SK-N-MC (cell line): ENCODE measurements around the gene ITGBL1.

Source experiments
- DNase-seq: peaks from one replicate; pipeline ENCODE4 v3.0.0-alpha.2; 2011; ENCODE audit warnings: low read depth, low spot score
- H3K27ac ChIP-seq: fragments of 200-600 bp; sonication (generic); 2 replicates; pipeline ENCODE4 v1.5.1; 2016; ENCODE audit warnings: mixed run types
- H3K36me3 ChIP-seq: fragments of 200-600 bp; sonication (generic); 2 replicates; pipeline ENCODE4 v1.6.1; 2017; ENCODE audit warnings: antibody characterized with exemption, low read length, mixed read lengths; ENCODE audit not compliant: insufficient read depth
- H3K4me3 ChIP-seq: fragments of 200-600 bp; sonication (generic); 2 replicates; pipeline ENCODE4 v1.5.1; 2016
- H3K9ac ChIP-seq: fragments of 200-600 bp; sonication (generic); 2 replicates; pipeline ENCODE4 v1.8.0; 2017; ENCODE audit warnings: mixed run types, mixed read lengths; ENCODE audit not compliant: insufficient read length
- H3K9me3 ChIP-seq: fragments of 200-600 bp; sonication (generic); 2 replicates; pipeline ENCODE4 v1.6.1; 2017; ENCODE audit warnings: low read depth, mild to moderate bottlenecking, antibody characterized with exemption, low read length, moderate library complexity, mixed read lengths
- EZH2 ChIP-seq: fragments of 200-600 bp; sonication (generic); IDR thresholded peaks from one replicate; pipeline ENCODE4 v1.6.1; 2017; ENCODE audit warnings: antibody characterized with exemption
- FOXP2 ChIP-seq: optimal IDR thresholded peaks from 2 replicates; pipeline ENCODE3; 2011; ENCODE audit warnings: mild to moderate bottlenecking, moderate library complexity; ENCODE audit not compliant: insufficient read depth; ENCODE audit errors: extremely low read length, control extremely low read depth
- POLR2AphosphoS5 ChIP-seq: IDR thresholded peaks from 2 replicates; pipeline ENCODE4 v1.6.1; 2012; ENCODE audit warnings: mild to moderate bottlenecking, low read depth, low read length, borderline replicate concordance

The ITGBL1 gene

GRCh38 chr13:101626925-101627555, 174.6 kb downstream of the ITGBL1 start:
- Histone ChIP-seq H3K9me3 (no peaks in the 10 kb centered on the region), H3K27ac (peak overlapping the region; percentile 62; the same call in 1 of the 2 replicates), H3K9ac (peak overlapping the region; percentile 69), H3K36me3 (no peaks in the 10 kb centered on the region), H3K4me3 (peak overlapping the region; percentile 69)
- DNase-seq = no peak
- TF ChIP-seq FOXP2 = no peak
- TF ChIP-seq POLR2AphosphoS5 = no peak
- no peak for TF ChIP-seq EZH2

- peak overlapping the region; percentile 69 for H3K9ac ChIP-seq
- TF ChIP-seq POLR2AphosphoS5 (no peak), EZH2 (no peak), FOXP2 (no peak)
- H3K27ac ChIP-seq = peak overlapping the region; percentile 55
- H3K4me3 ChIP-seq = peak overlapping the region; percentile 69
- DNase-seq = no peak
- no peaks in the 10 kb centered on the region for H3K9me3 ChIP-seq
- H3K36me3 ChIP-seq = no peaks in the 10 kb centered on the region
Observed at GRCh38 chr13:101627556-101627943, 175.1 kb downstream of the ITGBL1 start.

DNA sequence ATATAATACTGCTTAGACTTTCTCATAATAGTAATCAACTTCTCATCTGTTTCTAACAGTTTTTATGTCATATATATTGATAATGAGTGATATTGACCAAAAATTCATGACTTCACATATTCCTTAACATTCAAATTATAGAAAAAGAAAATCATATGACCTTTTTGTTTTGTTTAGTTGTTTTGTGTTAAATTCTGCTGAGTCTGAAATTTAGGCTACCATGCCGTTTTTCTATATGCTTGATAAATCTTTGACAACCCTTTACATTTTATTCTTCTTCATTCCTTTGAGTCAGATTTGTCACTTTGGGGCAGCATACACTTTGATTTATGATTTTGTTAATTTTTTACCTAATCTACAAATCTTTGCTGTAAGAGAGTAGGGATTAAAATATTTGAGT, 176.4 kb downstream of the ITGBL1 start:
- TF ChIP-seq FOXP2 (no peak), POLR2AphosphoS5 (no peak), EZH2 (no peak)

GRCh38 chr13:101631395-101631794, 178.9 kb downstream of the ITGBL1 start:
- TF ChIP-seq FOXP2 = no peak
- TF ChIP-seq EZH2 = no peak
- no peak for TF ChIP-seq POLR2AphosphoS5
- Histone ChIP-seq H3K4me3 (no peak overlapping the region), H3K27ac (no peak overlapping the region), H3K9ac (no peak overlapping the region), H3K9me3 (no peaks in the 10 kb centered on the region), H3K36me3 (no peaks in the 10 kb centered on the region)
- no peak for DNase-seq

More for the DNA sequence above, 176.4 kb downstream of the ITGBL1 start:
- H3K9ac ChIP-seq = no peak overlapping the region
- no peaks in the 10 kb centered on the region for H3K36me3 ChIP-seq
- H3K4me3 ChIP-seq = no peak overlapping the region
- H3K9me3 ChIP-seq = no peaks in the 10 kb centered on the region
- H3K27ac ChIP-seq = no peak overlapping the region
- DNase-seq = no peak

- DNase-seq = no peak
- Histone ChIP-seq H3K9me3 (no peaks in the 10 kb centered on the region), H3K9ac (no peak overlapping the region), H3K36me3 (no peaks in the 10 kb centered on the region), H3K27ac (no peak overlapping the region), H3K4me3 (no peak overlapping the region)
- no peak for TF ChIP-seq POLR2AphosphoS5
- no peak for TF ChIP-seq EZH2
- TF ChIP-seq FOXP2 = no peak
Observed at GRCh38 chr13:101634142-101634541, 181.7 kb downstream of the ITGBL1 start.

DNA sequence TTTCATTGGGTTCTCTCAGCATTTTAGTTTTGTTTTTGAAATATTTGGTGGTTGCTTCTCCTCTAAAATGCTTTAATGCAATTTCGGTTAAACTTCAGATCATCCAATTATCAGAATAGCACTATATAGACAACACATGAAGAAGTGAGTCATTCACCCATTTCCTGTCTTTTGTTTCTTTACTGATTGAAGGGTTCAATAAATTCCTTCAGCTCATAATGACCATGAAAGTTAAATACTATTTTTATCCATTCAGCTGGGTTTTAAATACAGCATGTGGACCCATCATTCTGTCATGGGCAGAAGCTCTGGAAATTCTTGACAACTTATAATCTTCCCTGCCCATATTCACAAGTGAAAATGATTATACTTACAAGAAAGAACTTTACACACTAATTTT, 187.2 kb downstream of the ITGBL1 start:
- TF ChIP-seq EZH2 (no peak), POLR2AphosphoS5 (no peak), FOXP2 (no peak)
- Histone ChIP-seq H3K9ac (no peak overlapping the region), H3K4me3 (peak overlapping the region; percentile 34), H3K36me3 (no peaks in the 10 kb centered on the region), H3K27ac (peak overlapping the region; percentile 91), H3K9me3 (no peaks in the 10 kb centered on the region)
- peak; percentile 39 for DNase-seq

- Histone ChIP-seq H3K4me3 (peak overlapping the region; percentile 43; the same call in 1 of the 2 replicates), H3K36me3 (no peaks in the 10 kb centered on the region), H3K9me3 (no peaks in the 10 kb centered on the region), H3K27ac (peak overlapping the region; percentile 91), H3K9ac (peak overlapping the region; percentile 43)
- DNase-seq = no peak
- TF ChIP-seq FOXP2 (no peak), EZH2 (no peak), POLR2AphosphoS5 (no peak)
Observed at GRCh38 chr13:101640788-101641400, 188.4 kb downstream of the ITGBL1 start.

DNA sequence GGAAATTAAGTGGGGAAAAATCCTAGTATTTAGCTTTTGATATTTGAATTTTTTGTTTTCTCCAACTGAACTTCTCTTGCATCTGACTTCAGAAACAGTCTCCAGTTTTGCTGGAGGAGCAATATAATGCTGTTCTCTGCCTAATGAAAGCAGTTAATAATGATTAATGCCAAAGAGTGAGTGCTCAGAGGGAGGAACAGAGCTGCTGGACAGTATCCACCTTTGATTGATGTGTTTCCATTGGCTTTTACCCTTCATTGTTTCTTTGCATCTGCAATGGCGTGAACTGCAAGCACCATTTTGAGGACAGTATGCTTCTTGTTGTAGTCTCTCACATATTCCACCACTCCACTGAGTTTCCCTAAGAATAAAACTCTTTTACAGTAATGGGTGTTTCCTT, 193.4 kb downstream of the ITGBL1 start:
- Histone ChIP-seq H3K4me3 (no peak overlapping the region), H3K27ac (no peak overlapping the region), H3K36me3 (no peaks in the 10 kb centered on the region), H3K9me3 (no peaks in the 10 kb centered on the region), H3K9ac (no peak overlapping the region)
- no peak for TF ChIP-seq FOXP2
- no peak for TF ChIP-seq POLR2AphosphoS5
- no peak for TF ChIP-seq EZH2
- DNase-seq = no peak

GRCh38 chr13:101647760-101648159, 195.3 kb downstream of the ITGBL1 start:
- TF ChIP-seq EZH2 (no peak), POLR2AphosphoS5 (no peak), FOXP2 (no peak)
- Histone ChIP-seq H3K27ac (no peak overlapping the region), H3K4me3 (no peak overlapping the region), H3K9ac (no peak overlapping the region), H3K36me3 (no peaks in the 10 kb centered on the region), H3K9me3 (no peaks in the 10 kb centered on the region)
- no peak for DNase-seq
